GM23338 (cell line): ENCODE data around the gene PRG2.

Experiments used
- EZH2 ChIP-seq: fragments of 200-600 bp; sonication (generic); IDR thresholded peaks from one replicate; pipeline ENCODE4 v1.8.0; 2017; ENCODE audit warnings: antibody characterized with exemption, mild to moderate bottlenecking, low read depth; ENCODE audit not compliant: unreplicated experiment
- EZH2phosphoT487 ChIP-seq: fragments of 200-600 bp; sonication (generic); IDR thresholded peaks from one replicate; pipeline ENCODE4 v1.8.1; 2018; ENCODE audit warnings: antibody characterized with exemption; ENCODE audit not compliant: unreplicated experiment
- JUNB ChIP-seq: IDR thresholded peaks from one replicate; pipeline ENCODE4 v1.6.1; 2016; ENCODE audit warnings: antibody characterized with exemption; ENCODE audit not compliant: unreplicated experiment
- POLR2AphosphoS5 ChIP-seq: IDR thresholded peaks from 2 replicates; pipeline ENCODE4 v1.6.1; 2016; ENCODE audit warnings: antibody characterized with exemption, low read depth
- STAT1 ChIP-seq: IDR thresholded peaks from one replicate; pipeline ENCODE4 v1.6.1; 2016; ENCODE audit warnings: antibody characterized with exemption; ENCODE audit not compliant: unreplicated experiment
- TF ChIP-seq, protein P1 (sequence below): IDR thresholded peaks from one replicate; pipeline ENCODE4 v1.6.1; 2018; ENCODE audit warnings: antibody characterized with exemption; ENCODE audit not compliant: unreplicated experiment
- TF ChIP-seq, protein P2 (sequence below), 2 experiments: fragments of 200-600 bp in 1 of 2; sonication (generic) in 1 of 2; conservative IDR thresholded peaks; 2 replicates each; pipeline versions ENCODE4 v1.5.1 to v1.6.1; 2016 to 2017; ENCODE audit warnings: antibody characterized with exemption in 2 of 2, low read depth in 2 of 2, mild to moderate bottlenecking in 2 of 2, moderate library complexity in 1 of 2

DNA sequence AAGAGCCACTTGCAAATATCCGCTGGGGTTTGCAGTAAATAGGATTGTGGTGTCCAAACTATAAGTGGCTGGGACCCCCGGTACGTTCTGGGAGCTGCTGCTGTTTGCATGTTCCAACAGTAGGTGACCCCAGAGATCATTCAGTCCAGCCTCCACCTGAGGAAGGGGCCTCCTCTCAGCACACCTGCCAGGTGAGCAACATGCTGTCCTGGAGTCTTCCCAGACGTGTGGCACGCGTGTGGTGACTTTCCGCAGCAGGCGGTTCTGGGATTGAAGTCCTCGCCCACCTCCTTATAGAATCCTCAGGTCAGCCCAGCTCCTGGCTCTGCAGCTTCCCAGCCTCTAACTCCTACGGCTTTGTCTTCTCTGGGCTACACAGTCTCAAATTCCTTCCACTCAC lies 45.6 kb downstream of the PRG2 start:
- TF ChIP-seq, protein P1, sequence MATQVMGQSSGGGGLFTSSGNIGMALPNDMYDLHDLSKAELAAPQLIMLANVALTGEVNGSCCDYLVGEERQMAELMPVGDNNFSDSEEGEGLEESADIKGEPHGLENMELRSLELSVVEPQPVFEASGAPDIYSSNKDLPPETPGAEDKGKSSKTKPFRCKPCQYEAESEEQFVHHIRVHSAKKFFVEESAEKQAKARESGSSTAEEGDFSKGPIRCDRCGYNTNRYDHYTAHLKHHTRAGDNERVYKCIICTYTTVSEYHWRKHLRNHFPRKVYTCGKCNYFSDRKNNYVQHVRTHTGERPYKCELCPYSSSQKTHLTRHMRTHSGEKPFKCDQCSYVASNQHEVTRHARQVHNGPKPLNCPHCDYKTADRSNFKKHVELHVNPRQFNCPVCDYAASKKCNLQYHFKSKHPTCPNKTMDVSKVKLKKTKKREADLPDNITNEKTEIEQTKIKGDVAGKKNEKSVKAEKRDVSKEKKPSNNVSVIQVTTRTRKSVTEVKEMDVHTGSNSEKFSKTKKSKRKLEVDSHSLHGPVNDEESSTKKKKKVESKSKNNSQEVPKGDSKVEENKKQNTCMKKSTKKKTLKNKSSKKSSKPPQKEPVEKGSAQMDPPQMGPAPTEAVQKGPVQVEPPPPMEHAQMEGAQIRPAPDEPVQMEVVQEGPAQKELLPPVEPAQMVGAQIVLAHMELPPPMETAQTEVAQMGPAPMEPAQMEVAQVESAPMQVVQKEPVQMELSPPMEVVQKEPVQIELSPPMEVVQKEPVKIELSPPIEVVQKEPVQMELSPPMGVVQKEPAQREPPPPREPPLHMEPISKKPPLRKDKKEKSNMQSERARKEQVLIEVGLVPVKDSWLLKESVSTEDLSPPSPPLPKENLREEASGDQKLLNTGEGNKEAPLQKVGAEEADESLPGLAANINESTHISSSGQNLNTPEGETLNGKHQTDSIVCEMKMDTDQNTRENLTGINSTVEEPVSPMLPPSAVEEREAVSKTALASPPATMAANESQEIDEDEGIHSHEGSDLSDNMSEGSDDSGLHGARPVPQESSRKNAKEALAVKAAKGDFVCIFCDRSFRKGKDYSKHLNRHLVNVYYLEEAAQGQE: no peak
- no peak for TF ChIP-seq EZH2
- TF ChIP-seq, protein P2, sequence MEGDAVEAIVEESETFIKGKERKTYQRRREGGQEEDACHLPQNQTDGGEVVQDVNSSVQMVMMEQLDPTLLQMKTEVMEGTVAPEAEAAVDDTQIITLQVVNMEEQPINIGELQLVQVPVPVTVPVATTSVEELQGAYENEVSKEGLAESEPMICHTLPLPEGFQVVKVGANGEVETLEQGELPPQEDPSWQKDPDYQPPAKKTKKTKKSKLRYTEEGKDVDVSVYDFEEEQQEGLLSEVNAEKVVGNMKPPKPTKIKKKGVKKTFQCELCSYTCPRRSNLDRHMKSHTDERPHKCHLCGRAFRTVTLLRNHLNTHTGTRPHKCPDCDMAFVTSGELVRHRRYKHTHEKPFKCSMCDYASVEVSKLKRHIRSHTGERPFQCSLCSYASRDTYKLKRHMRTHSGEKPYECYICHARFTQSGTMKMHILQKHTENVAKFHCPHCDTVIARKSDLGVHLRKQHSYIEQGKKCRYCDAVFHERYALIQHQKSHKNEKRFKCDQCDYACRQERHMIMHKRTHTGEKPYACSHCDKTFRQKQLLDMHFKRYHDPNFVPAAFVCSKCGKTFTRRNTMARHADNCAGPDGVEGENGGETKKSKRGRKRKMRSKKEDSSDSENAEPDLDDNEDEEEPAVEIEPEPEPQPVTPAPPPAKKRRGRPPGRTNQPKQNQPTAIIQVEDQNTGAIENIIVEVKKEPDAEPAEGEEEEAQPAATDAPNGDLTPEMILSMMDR (conservative IDR thresholded peaks at IDR 0.05; ENCODE audit: low read depth in 2 of 2): peak in 1 of 2 experiments; percentile 22; a peak in 1 of 4 replicates
- TF ChIP-seq JUNB: no peak
- TF ChIP-seq POLR2AphosphoS5: no peak
- TF ChIP-seq STAT1: no peak
- TF ChIP-seq EZH2phosphoT487: no peak
